ENCODE results near the gene PTPRD.
"Not testable (repeated sequence)": the region's sequence is repeated elsewhere in the genome, so short reads cannot be mapped to it uniquely, and the experiment has no call there.

PTPRD gene

DNA sequence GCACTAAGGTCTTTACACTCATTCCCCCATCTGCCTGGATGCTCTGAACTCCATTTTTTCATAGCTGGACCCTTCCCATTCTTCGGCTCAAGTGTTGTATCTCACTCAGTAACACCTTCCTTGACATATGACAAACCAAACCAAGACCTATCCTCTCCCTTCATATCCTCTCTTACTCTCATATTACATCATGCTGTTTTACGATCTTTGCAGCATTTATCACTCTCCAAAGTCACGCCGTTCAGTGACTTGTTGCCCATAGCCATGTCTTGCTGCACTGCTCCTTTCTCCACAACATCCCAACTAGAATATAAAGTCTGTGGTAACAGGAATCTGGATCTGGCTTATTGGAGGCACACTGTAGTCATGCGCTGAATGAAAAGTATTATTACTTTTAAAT, 1889.6 kb downstream of the PTPRD start:
- no peak for DNase-seq (ENCODE audit: low spot score)

DNA sequence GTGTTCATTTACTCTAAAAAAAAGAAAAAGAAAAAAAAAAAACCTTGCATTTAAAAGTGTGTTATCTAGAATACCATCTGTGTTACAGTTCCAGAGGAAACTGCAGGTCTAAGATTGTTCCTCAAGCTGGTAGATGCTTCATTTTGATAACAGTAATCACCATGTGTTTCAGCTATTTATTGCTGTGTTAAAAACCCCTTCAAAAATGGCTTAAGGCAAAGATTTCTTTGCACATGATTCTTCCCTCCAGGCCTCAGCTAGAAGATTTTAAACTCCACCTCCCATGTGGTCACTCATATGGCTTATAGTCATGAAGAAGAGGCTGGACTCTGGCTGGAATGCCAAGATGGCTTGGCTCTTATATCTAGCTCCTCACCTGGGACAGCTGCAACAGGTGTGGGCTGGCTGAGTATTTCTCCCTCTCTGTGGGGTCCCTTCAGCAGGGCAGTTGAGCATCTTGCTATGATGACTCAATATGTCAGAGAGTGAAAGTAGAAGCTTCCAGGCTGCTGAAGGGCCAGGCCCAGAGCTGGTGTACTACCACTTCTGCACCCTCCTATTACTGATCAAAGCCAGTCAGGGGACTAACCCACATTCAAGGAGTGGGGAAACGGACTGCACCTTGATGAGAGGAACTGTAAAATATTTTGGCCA, 1892.8 kb downstream of the PTPRD start:
- DNase-seq (ENCODE audit: low spot score), result no peak

DNA sequence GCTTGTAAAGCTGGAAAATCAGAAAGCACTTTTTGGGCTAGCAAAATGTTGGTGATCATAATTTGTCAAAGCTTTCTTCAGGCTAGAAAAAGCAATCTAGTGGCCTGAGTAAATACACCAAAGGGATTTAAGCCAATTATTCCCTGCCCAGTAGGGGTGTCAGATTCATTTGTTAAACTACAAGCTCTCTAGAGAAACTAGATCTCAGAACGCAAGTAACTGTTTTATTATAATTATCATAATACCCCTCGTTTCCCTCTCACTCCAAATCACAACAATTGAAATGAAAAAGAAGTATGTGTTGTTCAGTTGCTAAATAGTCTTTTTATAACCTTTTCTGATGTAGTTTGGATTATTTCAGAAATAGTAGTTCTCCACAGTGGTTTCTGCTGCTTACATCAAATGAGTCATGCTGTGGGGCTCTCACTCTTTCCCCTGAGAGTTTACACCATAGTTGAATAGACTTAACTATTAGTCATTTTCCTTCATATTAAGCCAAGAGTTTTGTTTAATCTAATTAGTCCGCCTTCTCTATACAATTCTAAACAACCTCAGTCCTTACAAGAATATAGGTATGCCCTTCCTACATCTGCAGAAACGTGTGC, 1894.6 kb downstream of the PTPRD start:
- no peak for DNase-seq (ENCODE audit: low spot score)

DNA sequence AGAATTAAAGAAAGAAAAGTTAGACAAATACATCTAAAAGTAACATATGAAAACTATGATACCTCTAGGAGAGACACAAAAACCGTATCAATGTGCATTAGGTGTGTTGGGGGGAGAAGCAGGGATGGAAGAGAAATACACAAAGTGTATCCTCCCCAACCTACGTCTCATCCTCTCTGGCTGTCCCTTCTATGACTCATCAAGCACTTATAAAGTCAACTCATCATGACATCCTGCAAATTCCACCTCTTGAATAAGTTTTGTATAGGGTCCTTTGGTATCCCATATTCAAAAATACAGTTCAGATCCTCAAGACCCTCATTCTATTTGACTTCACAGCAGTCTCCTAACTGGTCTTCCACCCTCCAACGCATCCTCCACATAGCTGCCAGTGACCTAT, 1895.7 kb downstream of the PTPRD start:
- no peak for DNase-seq (ENCODE audit: low spot score)

DNA sequence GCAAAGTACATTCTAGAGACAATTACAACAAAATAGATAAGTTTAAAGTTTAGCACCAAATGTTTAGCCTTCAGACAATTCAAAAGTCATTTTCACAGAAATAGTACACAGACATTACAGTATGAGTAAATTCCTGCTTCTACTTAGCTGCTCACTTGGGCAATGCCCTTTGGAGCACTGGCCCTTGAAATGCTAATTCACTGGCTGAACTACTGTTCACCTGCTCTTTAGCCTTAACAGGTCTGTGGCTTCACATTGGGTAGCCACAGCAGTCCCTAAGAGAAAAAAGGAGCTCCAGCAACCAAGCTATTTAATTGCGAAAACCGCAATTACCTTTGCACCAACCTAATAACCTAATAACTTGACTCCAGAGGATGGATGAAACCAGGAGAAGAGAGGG, 1897.0 kb downstream of the PTPRD start:
- DNase-seq (ENCODE audit: low spot score), result no peak

DNA sequence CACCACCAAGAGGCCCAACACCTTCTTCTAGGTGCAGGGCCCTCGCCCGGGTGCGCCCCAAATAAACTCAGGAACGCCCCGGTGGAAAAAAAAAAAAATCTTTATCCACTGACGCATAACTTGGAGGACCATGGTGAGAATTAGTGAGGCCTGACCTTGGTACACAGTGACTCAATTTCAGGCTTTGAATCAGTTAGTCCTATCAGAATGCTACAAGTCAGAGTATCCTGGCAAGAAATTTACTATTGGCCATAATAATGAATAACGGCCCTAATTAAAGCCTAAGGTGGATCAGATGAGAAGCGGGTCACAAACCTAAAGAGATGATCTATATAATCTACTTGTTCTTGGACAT, 1899.0 kb downstream of the PTPRD start:
- DNase-seq (ENCODE audit: low spot score), result no peak

DNA sequence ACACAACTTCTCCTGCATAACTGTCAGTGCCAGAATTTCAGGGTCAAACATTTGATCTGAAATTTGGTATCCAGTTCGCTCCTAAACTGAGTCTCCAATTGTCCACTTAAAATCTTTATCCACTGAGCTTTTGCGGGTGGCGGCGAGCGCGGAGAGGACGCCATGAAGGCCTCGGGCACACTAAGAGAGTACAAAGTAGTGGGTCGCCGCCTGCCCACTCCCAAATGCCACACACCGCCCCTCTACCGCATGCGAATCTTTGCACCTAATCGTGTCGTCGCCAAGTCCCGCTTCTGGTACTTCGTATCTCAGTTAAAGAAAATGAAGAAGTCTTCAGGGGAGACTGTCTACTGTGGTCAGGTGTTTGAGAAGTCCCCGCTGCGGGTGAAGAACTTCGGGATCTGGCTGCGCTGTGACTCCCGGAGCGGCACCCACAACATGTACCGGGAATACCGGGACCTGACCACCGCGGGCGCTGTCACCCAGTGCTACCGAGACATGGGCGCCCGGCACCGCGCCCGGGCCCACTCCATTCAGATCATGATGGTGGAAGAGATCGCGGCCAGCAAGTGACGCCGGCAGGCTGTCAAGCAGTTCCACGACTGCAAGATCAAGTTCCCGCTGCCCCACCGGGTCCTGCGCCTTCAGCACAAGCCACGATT, 1899.5 kb downstream of the PTPRD start:
- DNase-seq (ENCODE audit: low spot score), result no peak

DNA sequence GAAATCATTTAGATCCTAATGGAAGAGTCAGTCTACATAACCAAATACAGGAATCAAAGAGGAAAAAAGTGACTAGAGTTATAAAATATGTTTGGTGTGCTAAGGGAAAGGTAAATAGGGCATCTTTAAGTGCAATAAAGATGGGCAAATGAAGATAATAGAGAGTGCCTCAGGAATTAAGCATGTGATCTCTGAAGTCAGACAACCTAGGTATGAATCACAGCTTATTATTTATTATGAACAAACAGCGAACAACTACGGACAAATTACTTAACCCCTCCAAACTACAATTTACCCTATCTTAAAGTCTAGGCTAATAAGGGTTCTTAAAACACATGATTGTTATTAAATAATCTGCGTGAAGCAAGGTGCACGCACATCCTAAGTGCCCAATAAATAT, 1903.1 kb downstream of the PTPRD start:
- no peak for DNase-seq (ENCODE audit: low spot score)

DNA sequence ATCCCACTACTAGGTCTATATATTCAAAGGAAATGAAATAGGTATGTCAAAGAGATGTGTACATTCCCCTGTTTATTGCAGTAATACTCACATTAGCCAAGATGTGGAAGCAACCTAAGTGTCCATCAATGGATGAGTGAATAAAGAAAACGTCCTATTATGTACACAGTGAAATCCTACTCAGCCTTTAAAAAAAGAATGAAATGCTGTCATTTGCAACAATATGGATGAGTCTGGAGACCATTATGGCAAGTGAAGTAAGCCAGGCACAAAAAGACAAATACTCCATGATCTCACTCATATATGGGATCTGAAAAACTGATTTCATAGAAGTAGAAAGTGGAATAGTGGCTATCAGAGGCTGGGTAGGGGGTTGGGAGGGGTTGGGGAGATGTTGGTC, 1904.1 kb downstream of the PTPRD start:
- DNase-seq (ENCODE audit: low spot score), result no peak

DNA sequence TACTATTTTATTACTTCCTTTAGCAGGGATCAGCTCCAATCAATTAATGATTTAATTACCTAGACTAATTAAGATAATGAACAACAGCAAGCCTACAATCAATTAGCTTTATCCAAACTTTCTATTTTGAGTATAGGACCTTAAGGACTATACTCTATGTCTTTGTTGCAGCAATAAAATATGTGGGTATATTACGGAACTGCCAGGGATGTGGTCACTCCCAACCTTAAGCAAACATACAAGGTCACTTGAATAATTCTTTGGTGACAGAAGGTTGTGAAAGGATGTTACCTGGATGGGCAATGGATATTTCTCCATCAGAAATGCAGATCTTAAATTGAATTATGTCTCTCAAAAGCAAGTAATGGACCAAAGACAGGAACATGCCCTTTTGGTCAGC, 1905.8 kb downstream of the PTPRD start:
- DNase-seq (ENCODE audit: low spot score), result no peak

DNA sequence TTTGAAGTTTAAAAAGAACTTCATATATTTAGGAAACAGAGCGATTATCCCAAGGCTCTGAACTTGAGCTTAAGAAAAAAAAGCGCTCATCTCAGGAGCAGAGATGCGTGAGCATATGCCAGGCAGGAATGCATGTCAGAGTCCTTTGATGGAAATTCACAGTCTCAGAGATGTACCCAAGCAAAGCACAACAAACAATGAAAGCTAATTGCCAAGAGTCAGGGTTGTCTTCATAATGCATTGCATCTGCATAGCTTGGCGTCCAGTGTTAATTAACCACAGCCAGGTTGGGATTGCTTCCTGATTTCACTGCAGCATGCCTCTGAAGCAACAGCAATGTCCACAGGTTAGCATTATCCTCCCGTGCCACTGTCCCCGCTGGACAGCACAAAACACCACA, 1906.3 kb downstream of the PTPRD start:
- DNase-seq (ENCODE audit: low spot score), result no peak

DNA sequence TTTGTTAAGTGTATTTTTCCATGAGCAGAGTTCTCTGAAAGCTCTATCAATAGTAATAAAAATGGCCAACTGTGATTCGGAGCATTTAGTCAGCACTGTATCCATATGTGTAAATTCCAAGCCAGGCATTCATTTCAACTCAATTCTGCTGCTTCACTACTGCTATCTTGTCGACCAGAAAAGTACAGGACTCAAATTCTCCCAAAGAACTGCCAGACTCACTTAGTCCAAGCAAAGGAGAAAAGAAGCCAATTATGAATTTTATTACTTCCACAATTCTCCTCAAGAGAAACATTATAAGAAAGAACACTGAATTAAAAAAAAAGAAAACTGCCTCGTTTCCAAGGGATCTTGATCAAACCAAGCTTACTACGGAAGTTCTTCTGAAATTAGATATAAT, 1906.9 kb downstream of the PTPRD start:
- no peak for DNase-seq (ENCODE audit: low spot score)

DNA sequence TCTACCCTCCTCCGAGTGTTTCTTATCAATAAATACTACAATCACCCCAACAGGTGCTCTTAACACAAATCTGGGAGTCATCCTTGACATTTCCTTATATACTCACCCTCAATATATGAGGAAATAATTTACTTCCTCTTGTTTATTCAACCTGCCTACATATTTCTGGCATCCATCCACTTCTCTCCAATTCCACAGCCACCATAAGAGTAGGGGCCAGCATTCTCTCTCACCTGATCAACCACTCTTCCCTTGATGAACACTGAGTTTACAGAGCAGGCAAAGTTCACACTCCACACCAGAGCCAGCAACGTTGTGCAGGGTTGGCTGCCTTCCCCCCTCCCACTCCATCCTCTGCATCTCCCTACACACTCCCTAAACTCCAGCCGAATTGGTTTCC, 1908.9 kb downstream of the PTPRD start:
- DNase-seq (ENCODE audit: low spot score), result no peak

DNA sequence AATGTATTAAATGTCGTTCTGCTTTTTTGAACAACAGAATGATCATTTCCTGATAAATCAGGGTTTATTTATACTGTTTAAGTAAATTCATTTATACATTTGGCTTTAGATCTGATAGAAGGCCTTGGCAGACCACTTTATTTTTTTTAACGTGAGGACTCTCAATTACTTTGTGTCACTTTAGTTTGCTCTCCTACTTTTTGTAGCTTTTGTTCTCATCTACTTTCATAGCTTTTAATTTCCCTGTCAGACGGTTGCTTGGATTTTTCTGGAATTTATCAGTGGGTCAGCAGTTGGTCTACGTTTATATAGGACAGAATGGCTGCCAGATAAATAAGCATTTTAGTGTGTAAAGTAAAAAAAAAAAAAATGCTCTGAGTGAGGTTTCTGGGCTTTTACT, 1910.9 kb downstream of the PTPRD start:
- DNase-seq (ENCODE audit: low spot score), result no peak

DNA sequence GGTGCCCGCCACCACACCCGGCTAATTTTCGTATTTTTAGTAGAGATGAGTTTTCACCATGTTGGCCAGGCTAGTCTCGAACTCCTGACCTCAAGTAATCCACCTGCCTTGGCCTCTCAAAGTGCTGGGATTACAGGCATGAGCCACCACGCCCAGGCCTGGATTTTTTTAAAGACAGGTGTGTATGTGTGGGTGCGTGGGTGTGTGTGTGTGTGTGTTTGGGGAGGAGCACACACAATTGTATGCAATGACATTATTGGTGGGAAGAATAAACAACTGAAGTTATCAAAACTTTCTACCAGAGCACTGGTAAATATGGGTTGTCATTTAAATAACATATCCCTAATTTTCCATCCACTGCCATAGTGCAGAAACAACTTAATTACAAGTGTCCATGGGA, 1915.2 kb downstream of the PTPRD start:
- DNase-seq (ENCODE audit: low spot score), result not testable (repeated sequence)

DNA sequence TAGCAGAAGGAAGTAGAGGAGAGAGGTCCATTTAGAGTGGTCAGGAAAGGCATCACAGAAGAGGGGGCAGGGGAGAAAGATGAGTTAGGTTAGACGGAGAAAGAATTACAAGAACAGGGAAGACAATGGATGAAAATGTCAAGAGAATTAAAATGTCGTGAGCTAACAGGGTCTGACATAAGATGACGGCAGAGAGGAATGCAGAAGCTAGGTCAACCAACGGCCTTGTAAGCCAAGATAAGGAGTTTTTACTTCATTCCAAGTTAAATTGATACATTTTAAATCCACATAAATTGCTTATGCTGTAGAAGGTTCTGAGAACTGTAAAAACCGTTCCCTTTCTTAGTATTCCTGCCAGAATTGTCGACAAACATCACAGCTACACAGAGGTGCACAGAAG, 1916.3 kb downstream of the PTPRD start:
- no peak for DNase-seq (ENCODE audit: low spot score)

DNA sequence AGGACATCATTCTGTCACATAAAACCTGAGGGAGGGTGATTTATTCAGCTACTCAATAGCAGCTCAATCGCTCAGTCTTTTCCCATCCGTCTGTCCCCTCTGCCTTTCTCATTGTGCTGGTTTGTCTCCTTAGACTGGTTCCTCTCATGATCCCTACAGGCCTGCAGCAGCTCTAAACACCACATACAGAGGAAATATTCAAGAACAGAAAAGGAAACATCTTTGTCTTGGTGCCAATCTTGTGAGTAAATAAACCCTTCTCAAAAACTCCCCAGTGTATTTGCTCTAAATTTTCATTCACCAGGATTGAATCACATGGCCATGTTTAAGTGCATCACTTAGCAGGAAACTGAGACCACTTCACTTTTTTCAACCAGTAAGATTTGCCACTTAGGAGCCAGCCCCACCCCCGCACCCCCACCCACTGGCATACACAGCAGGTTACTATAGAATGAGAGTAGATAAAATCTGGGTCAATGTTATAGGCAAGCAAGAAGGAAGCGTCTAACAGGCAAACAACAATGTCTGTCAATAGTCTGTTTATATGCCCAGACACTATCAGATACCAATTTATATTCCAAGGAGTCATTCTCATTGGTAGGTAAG, 1917.7 kb downstream of the PTPRD start:
- no peak for DNase-seq (ENCODE audit: low spot score)

DNA sequence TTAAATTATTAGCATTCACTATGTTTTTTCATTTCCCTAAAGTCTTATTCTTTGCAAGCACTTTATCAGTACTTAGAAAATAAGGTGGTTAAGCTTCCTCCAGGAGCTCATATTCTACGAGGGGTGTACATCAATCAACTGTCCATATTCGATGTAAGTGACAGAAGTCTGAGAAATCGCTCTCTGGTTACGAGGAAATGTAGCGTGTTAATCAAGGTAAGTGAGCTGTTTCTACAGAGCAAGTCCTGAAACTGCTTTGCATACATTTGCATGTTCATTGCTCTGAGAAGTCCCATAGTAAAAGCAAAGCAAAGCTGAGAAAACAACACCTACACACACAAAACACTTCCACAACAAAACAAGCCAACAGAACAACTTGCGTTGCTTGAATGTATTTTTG, 1919.3 kb downstream of the PTPRD start:
- DNase-seq (ENCODE audit: low spot score), result no peak

DNA sequence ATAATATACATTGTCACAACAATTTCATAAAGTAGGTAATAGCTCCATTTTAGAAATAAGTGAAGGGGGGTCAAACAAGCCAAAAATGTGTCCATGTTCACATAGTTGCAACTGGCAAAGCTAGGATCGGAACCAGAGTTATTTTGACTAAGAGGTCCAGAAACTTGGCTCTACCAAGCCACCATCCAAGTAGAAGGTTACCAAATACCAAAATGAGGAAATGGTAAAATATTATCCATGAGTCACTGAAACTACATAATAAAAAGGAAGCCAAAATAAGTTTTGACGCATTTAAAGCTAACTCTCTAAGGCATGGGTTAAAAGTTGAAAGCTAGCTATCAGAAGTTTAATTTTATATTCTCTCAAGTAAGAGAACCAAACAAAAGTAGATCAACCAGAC, 1926.3 kb downstream of the PTPRD start:
- DNase-seq (ENCODE audit: low spot score), result no peak

DNA sequence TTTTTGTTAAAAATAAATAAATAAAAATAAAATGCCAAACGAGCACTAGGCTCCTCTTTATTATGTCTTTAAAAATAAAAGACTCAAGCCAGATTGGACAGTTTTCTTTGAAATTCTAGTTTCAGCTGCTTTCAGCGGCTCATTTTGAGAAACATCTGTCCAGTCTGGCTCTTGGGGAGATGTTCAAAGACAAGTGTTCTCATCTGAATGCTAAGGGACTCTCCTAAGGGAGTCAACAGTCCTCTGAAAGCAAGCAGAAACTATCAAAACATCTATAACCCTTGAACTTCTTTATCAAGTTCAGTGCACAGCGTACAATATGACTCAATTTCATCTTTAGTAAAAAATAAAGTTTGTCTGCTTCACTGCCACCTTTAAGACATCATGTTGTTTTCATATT, 1927.0 kb downstream of the PTPRD start:
- no peak for DNase-seq (ENCODE audit: low spot score)

DNA sequence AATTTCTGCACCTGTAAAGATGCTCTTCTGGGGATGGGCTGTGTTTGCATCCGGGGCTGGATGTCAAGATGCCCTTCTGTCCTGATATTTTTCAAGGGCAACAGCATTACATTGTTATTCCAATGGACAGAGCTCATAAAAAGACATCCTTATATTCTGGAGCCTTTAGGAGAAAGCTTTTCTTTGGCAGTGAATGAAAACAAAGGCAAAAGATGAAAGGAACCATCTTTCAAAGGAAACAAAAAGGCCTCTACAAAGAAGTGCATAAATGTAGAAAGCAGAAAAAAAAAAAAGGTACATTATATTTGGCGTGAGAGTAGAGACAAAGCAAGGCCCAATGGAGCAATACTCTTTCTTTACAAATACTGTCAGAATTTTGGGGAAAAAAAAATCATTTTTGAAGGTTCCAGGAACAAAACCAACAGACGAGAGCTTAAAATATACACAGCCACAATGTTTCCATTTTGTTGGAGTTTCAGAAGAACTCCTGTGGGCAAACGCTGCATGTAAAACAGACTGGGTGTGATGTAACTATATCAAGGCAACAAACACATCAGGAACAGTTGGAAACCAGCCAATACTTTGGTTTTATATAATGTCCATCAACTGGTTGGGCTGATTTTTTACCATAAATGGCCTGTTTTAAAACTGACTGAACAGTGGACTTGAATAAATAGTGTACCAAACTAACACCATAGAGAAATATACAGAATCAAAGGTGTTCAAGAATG, 1927.7 kb downstream of the PTPRD start:
- DNase-seq (ENCODE audit: low spot score), result no peak

DNA sequence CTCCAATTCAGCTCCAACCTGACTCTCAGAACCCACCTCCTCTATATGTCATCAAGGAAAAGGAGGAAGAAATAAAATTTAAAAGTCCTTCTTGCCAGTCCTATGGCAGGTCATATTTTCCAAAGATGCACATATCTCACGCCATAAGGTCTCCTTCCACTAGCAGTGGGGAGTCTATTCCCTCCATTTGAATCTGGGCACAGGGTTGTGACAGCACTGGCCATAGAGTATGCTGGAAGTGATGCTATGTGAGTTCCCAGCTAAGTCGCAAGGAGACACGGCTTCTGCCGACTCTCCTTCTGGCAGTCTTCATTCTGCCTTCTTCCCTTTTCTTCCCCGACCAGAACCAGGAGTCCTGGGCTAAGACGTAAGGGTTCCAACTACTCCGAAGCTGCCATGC, 1929.3 kb downstream of the PTPRD start:
- DNase-seq (ENCODE audit: low spot score), result no peak

DNA sequence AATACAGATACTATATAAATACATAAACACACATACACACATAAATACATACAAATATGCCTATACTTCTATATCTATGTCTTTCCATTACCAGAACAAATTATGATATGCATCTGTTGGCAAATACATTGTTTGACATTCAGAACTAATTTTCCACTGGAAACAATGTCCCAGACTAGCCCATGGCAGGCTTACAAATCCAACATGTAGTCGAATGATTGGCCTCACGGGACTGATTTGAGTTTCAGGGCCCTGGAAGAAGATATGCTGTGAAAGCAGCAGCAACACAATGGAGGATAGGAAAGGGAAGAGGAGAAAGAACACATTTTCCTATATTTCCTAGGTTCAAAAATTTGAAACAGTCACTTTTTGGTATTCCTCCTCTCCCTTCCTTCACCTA, 1932.1 kb downstream of the PTPRD start:
- DNase-seq (ENCODE audit: low spot score), result no peak

All from GM03348 (cell line).